NOMO-1 treated with dmso at 0.1 percent for 144 hours (cell line): ENCODE data around the gene ZNF592.
"Not testable (repeated sequence)": the region's sequence is repeated elsewhere in the genome, so short reads cannot be mapped to it uniquely, and the experiment has no call there.

ENCODE experiments used
- DNase-seq: peaks from one replicate; lab custom pipeline; 2025; ENCODE audit not compliant: unreplicated experiment; lab: John Stamatoyannopoulos, UW

Gene ZNF592

GRCh38 chr15:84740691-84741090 is 7.7 kb upstream of the ZNF592 start:
- DNase-seq = no peak

DNA sequence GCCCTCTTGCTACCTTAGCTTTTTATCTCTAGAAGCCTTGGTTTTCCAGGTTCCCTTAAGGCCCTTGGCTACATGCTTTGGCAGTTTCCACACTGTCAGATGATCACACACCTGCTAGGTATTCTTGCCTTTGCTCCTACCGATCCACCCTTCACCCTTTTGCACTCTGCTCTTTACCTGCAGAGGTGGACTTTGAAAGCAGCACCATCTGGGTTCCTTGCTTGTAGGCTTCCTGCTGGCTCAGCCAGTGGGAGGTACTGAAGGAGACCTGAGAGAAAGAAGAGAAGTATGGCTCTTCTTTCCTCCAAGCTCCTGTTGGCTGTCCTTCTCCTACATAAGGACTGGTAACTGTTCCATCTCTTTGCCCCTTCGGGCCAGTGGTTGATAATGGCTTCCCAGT is 7.3 kb upstream of the ZNF592 start:
- DNase-seq = no peak

DNA sequence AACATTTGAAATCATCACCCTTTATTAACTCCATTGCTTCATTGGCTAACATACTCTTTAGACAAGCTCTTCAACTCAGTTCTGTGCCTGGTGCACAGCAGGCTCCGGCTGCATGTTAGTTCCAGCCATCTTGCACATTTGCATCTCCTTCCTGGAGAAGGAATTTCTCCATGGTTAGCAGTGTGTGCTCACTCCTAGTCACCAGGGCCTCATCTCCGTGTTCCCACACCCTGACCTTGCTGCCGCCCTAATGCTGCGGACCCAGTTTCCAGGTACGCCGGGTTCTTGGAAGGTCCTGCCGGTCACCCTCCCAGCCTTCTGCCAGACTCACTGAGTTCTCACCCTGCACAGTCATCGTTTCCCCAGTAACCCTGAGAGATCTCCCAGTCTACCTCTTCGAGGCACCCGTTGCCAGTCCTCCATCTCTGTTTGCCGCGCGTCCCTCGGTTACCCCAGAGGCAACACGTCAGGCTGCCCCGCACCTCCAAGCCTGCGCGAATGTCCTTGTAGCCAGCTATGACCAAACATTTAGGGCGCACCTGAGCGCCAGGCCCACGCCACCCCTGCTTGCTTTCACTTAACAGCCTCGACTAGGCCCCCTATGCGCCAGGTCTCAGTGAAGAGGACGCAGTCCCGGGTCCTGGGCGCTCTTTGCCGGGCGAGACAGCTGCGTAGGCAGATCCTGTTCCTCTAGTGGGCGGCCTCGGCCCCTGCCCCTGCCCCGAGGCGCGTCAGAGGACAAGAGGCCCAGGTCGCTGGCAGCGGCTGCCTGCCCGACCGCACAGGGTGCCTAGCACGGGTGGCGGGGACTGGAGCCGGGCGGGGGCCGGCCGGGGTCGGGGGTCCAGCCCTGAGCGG is 747 bp upstream of the ZNF592 start:
- peak; percentile 59 for DNase-seq

GRCh38 chr15:84749111-84749991 is 959 bp downstream of the ZNF592 start:
- DNase-seq = peak; percentile 42

GRCh38 chr15:84750583-84751092 is 2.2 kb downstream of the ZNF592 start:
- DNase-seq = peak; percentile 78

DNA sequence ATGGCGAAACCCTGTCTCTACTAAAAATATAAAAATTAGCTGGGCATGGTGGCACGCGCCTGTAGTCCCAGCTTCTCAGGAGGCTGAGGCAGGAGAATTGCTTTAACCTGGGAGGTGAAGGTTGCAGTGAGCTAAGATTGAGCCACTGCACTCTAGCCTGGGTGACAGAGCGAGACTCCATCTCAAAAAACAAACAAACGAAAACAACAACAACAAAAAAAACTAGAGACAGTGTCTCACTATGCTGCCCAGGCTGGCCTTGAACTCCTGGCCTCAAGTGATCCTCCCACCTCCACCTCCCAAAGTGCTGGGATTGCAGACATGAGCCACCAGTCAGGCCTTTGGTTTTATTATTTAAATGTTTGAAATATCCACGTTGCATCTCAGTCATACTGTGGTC is 3.3 kb downstream of the ZNF592 start:
- not testable (repeated sequence) for DNase-seq

DNA sequence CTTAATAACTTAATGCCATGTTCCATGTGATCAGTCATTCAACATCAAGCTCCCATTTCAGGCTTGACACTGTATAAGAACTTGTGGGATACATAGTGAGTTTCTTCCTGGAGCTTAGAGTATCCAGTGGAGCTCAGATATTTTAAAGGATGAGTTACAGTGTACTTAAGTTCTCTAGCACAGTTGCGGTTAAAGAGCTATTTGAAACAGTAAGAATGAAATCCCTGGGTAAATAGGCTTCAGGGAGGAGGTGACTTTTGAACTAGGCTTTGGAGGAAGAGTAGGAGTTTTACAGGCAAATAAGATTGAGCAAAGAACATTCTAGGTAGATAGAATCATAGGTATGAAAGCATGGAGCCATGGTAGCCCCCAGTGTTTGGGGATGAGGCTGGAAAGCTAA is 3.8 kb downstream of the ZNF592 start:
- DNase-seq = no peak

GRCh38 chr15:84752700-84753099 is 4.3 kb downstream of the ZNF592 start:
- DNase-seq = no peak

- DNase-seq = not testable (repeated sequence)
These were observed 6.5 kb downstream of the ZNF592 start for GRCh38 chr15:84754889-84755288.

DNA sequence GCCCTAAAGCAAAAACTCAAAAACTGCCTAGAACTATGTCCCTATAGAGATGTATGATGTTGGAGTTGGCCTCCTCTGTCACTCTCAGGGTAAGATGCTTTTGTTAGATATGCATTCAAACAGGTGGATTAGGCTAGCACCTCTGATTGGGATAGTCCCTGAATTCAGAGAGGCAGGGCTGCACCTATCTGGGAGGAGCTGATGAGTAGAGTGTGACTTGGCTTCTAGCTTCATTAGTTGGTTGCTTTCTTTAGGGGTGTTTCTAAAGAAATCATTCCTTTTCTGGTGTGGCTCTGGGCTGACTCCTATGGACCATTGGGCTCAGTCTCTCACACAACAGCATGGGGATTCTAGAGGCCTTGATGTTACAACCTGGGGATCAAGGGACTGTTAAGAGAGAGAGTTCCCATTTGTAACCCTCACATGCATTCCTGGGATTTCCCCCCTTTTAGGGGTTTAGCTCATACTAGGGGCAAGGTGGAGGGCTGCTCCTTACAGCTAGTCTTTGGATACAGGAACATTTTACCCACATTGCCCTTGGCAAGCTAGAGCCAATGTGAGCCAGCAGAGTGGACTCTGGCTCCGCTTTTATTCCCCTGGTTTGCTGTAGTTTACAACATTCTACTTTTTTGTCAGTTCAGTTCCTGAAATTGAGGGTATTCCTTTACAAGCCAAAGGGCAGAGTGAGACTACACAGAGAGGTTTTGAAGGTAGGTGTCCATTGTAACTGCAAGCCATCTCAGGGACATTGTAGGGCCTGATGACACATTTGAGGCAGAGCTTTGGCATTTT is 7.5 kb downstream of the ZNF592 start:
- DNase-seq = no peak

- no peak for DNase-seq
These were observed 10.6 kb downstream of the ZNF592 start for GRCh38 chr15:84759018-84759417.

GRCh38 chr15:84760219-84760618 is 11.8 kb downstream of the ZNF592 start:
- DNase-seq = no peak

DNA sequence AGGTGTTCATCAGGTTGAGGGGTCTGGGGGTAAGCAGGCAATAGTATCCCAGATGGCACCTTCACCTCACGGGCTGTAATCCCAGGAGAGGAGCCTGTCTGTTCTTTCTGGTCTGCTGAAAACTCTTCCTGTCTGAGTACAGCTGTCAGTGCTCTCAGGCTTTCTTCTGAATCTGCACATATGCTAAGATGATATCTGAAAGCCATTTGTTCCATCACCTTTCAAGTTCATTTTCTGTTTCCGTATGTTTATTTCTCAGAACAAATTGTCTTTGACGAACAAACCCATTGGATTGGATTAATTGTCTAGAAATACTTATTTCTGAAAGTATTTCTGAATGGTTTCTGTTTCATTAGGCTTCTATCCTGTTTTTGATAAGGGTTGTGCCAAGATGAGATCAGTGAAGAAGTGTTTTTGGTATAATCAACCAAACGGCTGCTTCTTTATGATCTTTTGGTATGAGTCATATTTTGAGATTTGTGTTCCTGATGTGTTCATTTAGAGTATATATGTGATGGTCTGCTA is 13.3 kb downstream of the ZNF592 start:
- DNase-seq = no peak

- DNase-seq = no peak
These were observed 14.6 kb downstream of the ZNF592 start for GRCh38 chr15:84762840-84763572.

DNA sequence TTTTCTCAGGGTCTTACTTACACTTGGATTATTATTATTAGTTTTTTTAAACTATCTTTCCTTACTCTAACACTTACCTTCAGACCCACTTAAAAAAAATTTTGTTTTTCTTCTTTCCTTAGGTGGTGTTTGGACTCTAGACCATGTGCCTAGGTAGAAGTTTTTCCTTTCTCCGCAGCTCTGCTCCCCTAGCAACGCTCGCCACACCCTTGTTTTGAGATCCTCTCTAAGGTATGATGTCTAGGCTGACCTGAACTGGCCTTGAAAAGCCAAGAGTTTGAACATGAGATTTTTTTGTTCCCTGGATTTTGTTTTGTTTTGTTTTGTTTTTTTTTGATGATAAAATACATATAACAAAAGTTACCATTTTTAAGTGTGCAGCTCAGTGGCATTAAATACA is 16.2 kb downstream of the ZNF592 start:
- DNase-seq = no peak

- DNase-seq = no peak
These were observed 16.6 kb downstream of the ZNF592 start for GRCh38 chr15:84764989-84765388.

GRCh38 chr15:84765675-84766074 is 17.3 kb downstream of the ZNF592 start:
- no peak for DNase-seq

GRCh38 chr15:84766461-84767035 is 18.2 kb downstream of the ZNF592 start:
- DNase-seq = no peak

DNA sequence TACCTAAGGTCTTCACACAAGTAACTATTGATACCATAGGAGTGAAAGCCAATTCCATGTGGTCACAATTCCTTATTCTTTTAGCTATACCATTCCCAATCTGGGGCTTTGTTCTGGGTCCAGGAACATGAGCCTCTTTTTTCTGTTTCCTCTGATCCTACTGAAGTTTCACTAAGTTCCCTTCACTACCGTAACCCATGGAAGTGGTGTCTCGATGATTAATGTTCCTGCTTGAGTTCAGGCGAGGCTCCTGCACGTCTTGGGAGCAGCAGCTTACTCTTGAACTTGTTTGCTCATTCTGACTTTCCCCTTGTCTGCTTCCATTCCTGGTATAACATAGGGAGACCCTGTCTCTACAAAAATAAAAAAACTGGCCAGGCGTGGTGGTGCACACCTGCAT is 23.6 kb downstream of the ZNF592 start:
- DNase-seq = no peak

DNA sequence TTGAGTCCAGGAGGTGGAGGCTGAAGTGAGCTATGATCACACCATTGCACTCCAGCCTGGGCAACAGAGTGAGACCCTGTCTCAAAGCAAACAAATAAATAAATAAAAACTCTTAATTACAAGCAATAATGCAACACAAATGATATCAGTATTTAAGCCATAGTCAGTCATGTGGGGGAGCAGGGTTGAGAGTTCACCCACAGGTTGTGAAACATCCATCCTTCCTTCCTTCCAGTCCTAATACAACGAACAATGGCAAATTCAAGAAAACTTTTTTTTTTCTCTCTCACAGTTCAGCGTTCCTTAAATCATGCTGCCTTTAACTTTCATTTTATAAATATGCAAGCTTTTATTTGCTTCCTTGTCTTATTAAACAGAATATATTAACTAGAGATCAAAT is 24.1 kb downstream of the ZNF592 start:
- DNase-seq = peak; percentile 10
